IMR-90 (cell line): ENCODE data around the gene ATP10A. TPM values are rescaled to one million over a fixed set of nuclear protein-coding genes. Genes with fewer than 3 reads are reported as not detected.

Experiments used
- ATAC-seq: fragments of 200-7000 bp; cut with Tn5 transposase; 2 replicates; pipeline ENCODE4 v1.9.1; 2020; ENCODE audit warnings: low read depth, mild to moderate bottlenecking, moderate library complexity
- BruUV-seq: library from RNA; stranded (reverse); fragments of 400-500 nt; replicated peaks from 2 replicates; lab custom pipeline; 2021; lab: Mats Ljungman, UMichigan
- CTCF ChIA-PET: fragments of 300-600 bp; formaldehyde crosslinking; extraction: SDS; loops from one replicate; lab custom pipeline; 2021; ENCODE audit warnings: antibody characterized with exemption; lab: Yijun Ruan, JAX
- POLR2A ChIA-PET: fragments of 300-600 bp; sonication (Branson Sonifier 250); formaldehyde crosslinking; loops from one replicate; lab custom pipeline; 2022; ENCODE audit warnings: antibody characterized with exemption; ENCODE audit not compliant: unreplicated experiment; lab: Charles Lee
- DNase-seq: peaks from one replicate; pipeline ENCODE4 v3.0.0; 2013
- H2AFZ ChIP-seq: replicated peaks from 2 replicates; pipeline ENCODE3; 2013; ENCODE audit warnings: low read length, mild to moderate bottlenecking; ENCODE audit not compliant: poor library complexity
- H2AK5ac ChIP-seq: 2 replicates; pipeline ENCODE4 v1.6.1; 2013; ENCODE audit warnings: low read depth, low read length, inconsistent platforms
- H2AK9ac ChIP-seq: replicated peaks from 2 replicates; pipeline ENCODE3; 2013; ENCODE audit warnings: mild to moderate bottlenecking, low read depth, low read length, moderate library complexity; ENCODE audit not compliant: poor library complexity
- H2BK120ac ChIP-seq: 2 replicates; pipeline ENCODE4 v1.6.1; 2013; ENCODE audit warnings: low read depth, low read length, inconsistent platforms
- H2BK15ac ChIP-seq: 3 replicates; pipeline ENCODE4 v1.6.1; 2013; ENCODE audit warnings: low read depth, low read length, inconsistent platforms
- H2BK20ac ChIP-seq: 2 replicates; pipeline ENCODE4 v1.6.1; 2013; ENCODE audit warnings: low read depth, mild to moderate bottlenecking, inconsistent platforms, low read length, moderate library complexity
- H2BK5ac ChIP-seq: 2 replicates; pipeline ENCODE4 v1.6.1; 2013; ENCODE audit warnings: mild to moderate bottlenecking, low read depth, low read length, inconsistent platforms; ENCODE audit not compliant: poor library complexity, severe bottlenecking
- H3K14ac ChIP-seq: replicated peaks from 2 replicates; pipeline ENCODE4 v1.6.1; 2013; ENCODE audit warnings: low read depth, low read length, inconsistent platforms
- H3K18ac ChIP-seq: 2 replicates; pipeline ENCODE4 v1.6.1; 2013; ENCODE audit warnings: low read depth, low read length, control low read depth
- H3K23ac ChIP-seq: 2 replicates; pipeline ENCODE4 v1.6.1; 2013; ENCODE audit warnings: low read depth, low read length, inconsistent platforms
- H3K27ac ChIP-seq: 2 replicates; pipeline ENCODE4 v1.5.1; 2013; ENCODE audit warnings: mild to moderate bottlenecking, control low read depth, low read length; ENCODE audit not compliant: insufficient read depth
- H3K27me3 ChIP-seq: 2 replicates; pipeline ENCODE4 v1.6.1; 2013; ENCODE audit warnings: low read length; ENCODE audit not compliant: control insufficient read depth, insufficient read depth
- H3K36me3 ChIP-seq: 2 replicates; pipeline ENCODE4 v1.6.1; 2013; ENCODE audit warnings: low read length, mixed read lengths; ENCODE audit not compliant: control insufficient read depth, insufficient read depth
- H3K4ac ChIP-seq: 2 replicates; pipeline ENCODE4 v1.6.1; 2013; ENCODE audit warnings: low read depth, low read length, inconsistent platforms
- H3K4me1 ChIP-seq: 2 replicates; pipeline ENCODE4 v1.6.1; 2013; ENCODE audit warnings: low read length, mixed read lengths; ENCODE audit not compliant: control insufficient read depth, insufficient read depth
- H3K4me2 ChIP-seq: 2 replicates; pipeline ENCODE4 v1.6.1; 2013; ENCODE audit warnings: low read depth, mild to moderate bottlenecking, control low read depth, low read length, moderate library complexity
- H3K4me3 ChIP-seq: 2 replicates; pipeline ENCODE4 v1.5.1; 2013; ENCODE audit warnings: low read depth, mild to moderate bottlenecking, control low read depth, low read length, moderate library complexity; ENCODE audit not compliant: insufficient read depth
- H3K56ac ChIP-seq: 2 replicates; pipeline ENCODE4 v1.6.1; 2013; ENCODE audit warnings: low read length, inconsistent platforms; ENCODE audit not compliant: insufficient read depth; ENCODE audit errors: extremely low read depth
- H3K79me1 ChIP-seq, 2 experiments: 2 replicates each; pipeline ENCODE4 v1.6.1; 2013; ENCODE audit warnings: low read length in 2 of 2, inconsistent platforms in 1 of 2, low read depth in 1 of 2
- H3K9ac ChIP-seq: 2 replicates; pipeline ENCODE4 v1.6.1; 2013; ENCODE audit warnings: low read depth, low read length, control low read depth
- H3K9me1 ChIP-seq: 2 replicates; pipeline ENCODE4 v1.6.1; 2013; ENCODE audit warnings: low read length, inconsistent platforms; ENCODE audit not compliant: insufficient read depth
- H3K9me3 ChIP-seq: 2 replicates; pipeline ENCODE4 v1.6.1; 2013; ENCODE audit warnings: low read length; ENCODE audit not compliant: control insufficient read depth, insufficient read depth
- H4K20me1 ChIP-seq: 2 replicates; pipeline ENCODE4 v1.6.1; 2013; ENCODE audit warnings: low read length, inconsistent platforms; ENCODE audit not compliant: insufficient read depth
- H4K5ac ChIP-seq: 2 replicates; pipeline ENCODE4 v1.6.1; 2013; ENCODE audit warnings: mild to moderate bottlenecking, low read depth, low read length, control low read depth
- H4K8ac ChIP-seq, 2 experiments: 2 replicates each; pipeline ENCODE4 v1.6.1; 2013; ENCODE audit warnings: low read depth in 2 of 2, low read length in 2 of 2, control low read depth in 1 of 2, inconsistent platforms in 1 of 2
- H4K91ac ChIP-seq: 2 replicates; pipeline ENCODE4 v1.6.1; 2013; ENCODE audit warnings: low read depth, low read length, inconsistent platforms; ENCODE audit not compliant: insufficient read depth
- BHLHE40 ChIP-seq: fragments of 150-350 bp; IDR thresholded peaks from 2 replicates; pipeline ENCODE4 v1.6.1; 2016; ENCODE audit warnings: mild to moderate bottlenecking, low read depth, low read length
- CEBPB ChIP-seq: IDR thresholded peaks from 2 replicates; pipeline ENCODE4 v1.6.1; 2012; ENCODE audit warnings: low read depth, low read length, improper control_type of control experiment
- CHD1 ChIP-seq: IDR thresholded peaks from 2 replicates; pipeline ENCODE4 v1.6.1; 2012; ENCODE audit warnings: low read depth, low read length, improper control_type of control experiment
- CTCF ChIP-seq: conservative IDR thresholded peaks from 2 replicates; pipeline ENCODE4 v1.5.1; 2012; ENCODE audit warnings: mild to moderate bottlenecking, low read depth, low read length, improper control_type of control experiment
- ELK1 ChIP-seq: fragments of 150-350 bp; IDR thresholded peaks from 2 replicates; pipeline ENCODE4 v1.6.1; 2016; ENCODE audit warnings: low read depth, mild to moderate bottlenecking, low read length, moderate library complexity, borderline replicate concordance
- FOS ChIP-seq: fragments of 150-350 bp; IDR thresholded peaks from 2 replicates; pipeline ENCODE4 v1.6.1; 2016; ENCODE audit warnings: low read depth, low read length
- MAFK ChIP-seq: IDR thresholded peaks from 2 replicates; pipeline ENCODE4 v1.6.1; 2012; ENCODE audit warnings: low read depth, low read length, improper control_type of control experiment
- MAZ ChIP-seq: IDR thresholded peaks from 2 replicates; pipeline ENCODE4 v1.6.1; 2012; ENCODE audit warnings: low read depth, mild to moderate bottlenecking, low read length, improper control_type of control experiment, moderate library complexity, borderline replicate concordance
- MXI1 ChIP-seq: IDR thresholded peaks from 2 replicates; pipeline ENCODE4 v1.6.1; 2012; ENCODE audit warnings: low read depth, mild to moderate bottlenecking, low read length, moderate library complexity, borderline replicate concordance
- NFE2L2 ChIP-seq: fragments of 150-350 bp; IDR thresholded peaks from 2 replicates; pipeline ENCODE4 v1.6.1; 2016; ENCODE audit warnings: low read depth, mild to moderate bottlenecking, low read length
- POLR2A ChIP-seq: IDR thresholded peaks from 2 replicates; pipeline ENCODE4 v1.6.1; 2012; ENCODE audit warnings: mild to moderate bottlenecking, low read depth, low read length
- RAD21 ChIP-seq: IDR thresholded peaks from 2 replicates; pipeline ENCODE4 v1.6.1; 2012; ENCODE audit warnings: low read length, improper control_type of control experiment
- RCOR1 ChIP-seq: IDR thresholded peaks from 2 replicates; pipeline ENCODE4 v1.6.1; 2012; ENCODE audit warnings: mild to moderate bottlenecking, low read length, improper control_type of control experiment; ENCODE audit not compliant: insufficient replicate concordance
- RFX5 ChIP-seq: IDR thresholded peaks from 2 replicates; pipeline ENCODE4 v1.8.0; 2012; ENCODE audit warnings: low read depth, mild to moderate bottlenecking, low read length, moderate library complexity
- SMC3 ChIP-seq: fragments of 150-350 bp; IDR thresholded peaks from 2 replicates; pipeline ENCODE4 v1.6.1; 2016; ENCODE audit warnings: low read depth, mild to moderate bottlenecking, antibody characterized with exemption, low read length, moderate library complexity
- USF2 ChIP-seq: fragments of 150-350 bp; IDR thresholded peaks from 2 replicates; pipeline ENCODE4 v1.6.1; 2017; ENCODE audit warnings: mild to moderate bottlenecking, antibody characterized with exemption, low read length, low read depth
- WGBS, 2 experiments: methylation state at CpG; one replicate each; pipeline versions ENCODE4 v1.1.5 to v1.1.7; 2013; ENCODE audit warnings: missing lambda C conversion rate in 2 of 2; ENCODE audit not compliant: insufficient read length in 1 of 2; ENCODE audit errors: extremely low coverage in 2 of 2; 5-methylcytosine and 5-hydroxymethylcytosine counted together
- dilution Hi-C: fragments of 300-500 bp; cut with HindIII; formaldehyde crosslinking; loops from one replicate; pipeline ENCODE4 v1.14.3; 2018; ENCODE audit warnings: low sequenced_read_pairs; ENCODE audit not compliant: unreplicated experiment
- in situ Hi-C: fragments of 300-500 bp; cut with MboI; formaldehyde crosslinking; loops from 3 replicates; pipeline ENCODE4 v1.14.3; 2019; ENCODE audit warnings: low sequenced_read_pairs, inconsistent platforms, mixed read lengths
- intact Hi-C: fragments of 100-400 bp; cut with micrococcal nuclease; formaldehyde crosslinking; loops from 2 replicates; pipeline ENCODE4 v1.10.0; 2022
- polyA plus RNA-seq, 3 experiments: library from polyadenylated mRNA; depleted of rRNA; stranded (reverse); fragments of >200 nt; gene quantifications; 2 replicates each; pipeline ENCODE4 v1.2.3, GENCODE V29; 2012; ENCODE audit warnings: low replicate concordance in 1 of 3
- total RNA-seq: library from RNA; depleted of rRNA; stranded (reverse); fragments of >200 nt; gene quantifications from 2 replicates; pipeline ENCODE4 v1.2.3, GENCODE V29; 2012

Gene ATP10A
- total and polyA plus RNA-seq, 2 of the 4 experiments (the other 2 are of a cell fraction), result 13.8 to 16.0 TPM

- no peak overlapping the region for H2BK15ac ChIP-seq
- no peak overlapping the region for H4K5ac ChIP-seq
- H2BK120ac ChIP-seq, result no peak overlapping the region
- no peaks in the 10 kb centered on the region for H3K27me3 ChIP-seq
- H2AK5ac ChIP-seq, result no peak overlapping the region
- no peak overlapping the region for H3K23ac ChIP-seq
- intact Hi-C loops, result no loop called here
- H4K20me1 ChIP-seq, result no peaks in the 10 kb centered on the region
- H3K79me1 ChIP-seq, result no peaks in the 10 kb centered on the region
- no peak overlapping the region for H3K9ac ChIP-seq
- ChIA-PET POLR2A (no interaction called here), CTCF (no interaction called here)
- no peak overlapping the region for H3K27ac ChIP-seq
- H3K18ac ChIP-seq, result no peak overlapping the region
- no CpG with 5 or more reads among the region's 4 CpGs for WGBS, 2 experiments
- H3K4me3 ChIP-seq, result no peak overlapping the region
- H3K4me1 ChIP-seq, result peaks cover 6% of the 10 kb centered on the region
- no peaks in the 10 kb centered on the region for H3K36me3 ChIP-seq
- BruUV-seq, result no TSS peak
- ATAC-seq (no peak), DNase-seq (no peak)
- no peak overlapping the region for H2AK9ac ChIP-seq
- TF ChIP-seq RFX5 (no peak), POLR2A (no peak), SMC3 (no peak), MAZ (no peak), NFE2L2 (no peak), CHD1 (no peak), RAD21 (no peak), MXI1 (no peak), FOS (no peak), BHLHE40 (no peak), ELK1 (no peak), CTCF (no peak), USF2 (no peak), CEBPB (no peak), RCOR1 (no peak), MAFK (no peak)
- no peak overlapping the region for H2AFZ ChIP-seq
- no peak overlapping the region for H2BK20ac ChIP-seq
- no peak overlapping the region for H2BK5ac ChIP-seq
- H3K9me1 ChIP-seq, result no peaks in the 10 kb centered on the region; the same call in 1 of the 2 replicates
- no peak overlapping the region for H4K8ac ChIP-seq
- no peak overlapping the region for H3K14ac ChIP-seq
- dilution Hi-C loops, result no loop called here
- H3K4me2 ChIP-seq, result no peak overlapping the region
- H3K56ac ChIP-seq, result no peak overlapping the region
- in situ Hi-C loops, result no loop called here
- no peak overlapping the region for H4K91ac ChIP-seq
- H3K9me3 ChIP-seq, result no peaks in the 10 kb centered on the region
- no peak overlapping the region for H3K4ac ChIP-seq
These were observed 28.0 kb upstream of the ATP10A start for GRCh38 chr15:25891081-25891480.
